Gastrocnemius medialis (tissue), 4 donors: ENCODE measurements around the gene IRS2. TPM values are rescaled to one million over a fixed set of nuclear protein-coding genes. Genes with fewer than 3 reads are reported as not detected.
A peak's percentile ranks its signal among the peaks of the same experiment; 100 is the strongest.

Source experiments
- ATAC-seq, 2 donors: fragments of 150-250 bp; one replicate each; pipeline ENCODE4 v1.9.1; 2016
- DNase-seq, 2 donors: peaks; one replicate each; pipeline ENCODE4 v3.0.0-alpha.2; 2019
- H3K27ac ChIP-seq, 4 donors: fragments of 200-600 bp; sonication (generic); 1 replicate in 1 of 4; 2 replicates in 3 of 4; pipeline ENCODE4 v1.5.1; 2016 to 2018; ENCODE audit warnings: mild to moderate bottlenecking in 2 of 4, moderate library complexity in 1 of 4
- H3K27me3 ChIP-seq, 3 donors: fragments of 200-600 bp; sonication (generic) in 2 of 3; 1 replicate in 1 of 3; 2 replicates in 2 of 3; pipeline versions ENCODE4 v1.5.1 to v1.6.0; 2016 to 2019; ENCODE audit warnings: mild to moderate bottlenecking in 1 of 3, moderate library complexity in 1 of 3
- H3K36me3 ChIP-seq, 2 donors: fragments of 200-600 bp; sonication (generic) in 1 of 2; one replicate each; pipeline ENCODE4 v1.5.1; 2017 to 2018
- H3K4me1 ChIP-seq, 2 donors: fragments of 200-600 bp; sonication (generic) in 1 of 2; one replicate each; pipeline ENCODE4 v1.5.1; 2016 to 2017; ENCODE audit warnings: mild to moderate bottlenecking in 2 of 2
- H3K4me3 ChIP-seq, 4 donors: fragments of 200-600 bp; sonication (generic) in 3 of 4; 1 replicate in 1 of 4; 2 replicates in 3 of 4; pipeline ENCODE4 v1.5.1; 2016 to 2019; ENCODE audit warnings: mild to moderate bottlenecking in 2 of 4
- H3K9me3 ChIP-seq, 3 donors: fragments of 200-600 bp; sonication (generic) in 2 of 3; 1 replicate in 1 of 3; 2 replicates in 2 of 3; pipeline ENCODE4 v1.5.1; 2016 to 2019
- CTCF ChIP-seq, 5 experiments: fragments of 450-650 bp in 3 of 5; fragments of 200-600 bp in 2 of 5; sonication (generic) in 2 of 5; IDR thresholded peaks in 4 of 5; conservative IDR thresholded peaks in 1 of 5; 1 replicate in 4 of 5; 2 replicates in 1 of 5; pipeline ENCODE4 v1.5.1; 2016 to 2019; ENCODE audit warnings: antibody characterized with exemption in 5 of 5, mild to moderate bottlenecking in 3 of 5, moderate library complexity in 3 of 5
- POLR2A ChIP-seq, 2 donors: fragments of 450-650 bp; IDR thresholded peaks; one replicate each; pipeline ENCODE4 v1.6.1; 2017; ENCODE audit warnings: antibody characterized with exemption in 2 of 2, mild to moderate bottlenecking in 2 of 2, moderate library complexity in 2 of 2
- in situ Hi-C, 4 donors: fragments of 200-750 bp; cut with MboI; loops; one replicate each; pipeline versions ENCODE4 v1.15.0 to v1.8.0; 2017; ENCODE audit warnings: low sequenced_read_pairs in 4 of 4
- intact Hi-C: fragments of 100-400 bp; cut with DNase I; formaldehyde crosslinking; loops from one replicate; pipeline ENCODE4 v1.15.1; 2023; ENCODE audit warnings: low total_unique reads
- total RNA-seq, 4 donors: library from RNA; depleted of rRNA; stranded (reverse); fragments of >200 nt; gene quantifications; one replicate each; pipeline versions ENCODE4 v1.1.0 to v1.2.3, GENCODE V29; 2016

IRS2 gene, protein sequence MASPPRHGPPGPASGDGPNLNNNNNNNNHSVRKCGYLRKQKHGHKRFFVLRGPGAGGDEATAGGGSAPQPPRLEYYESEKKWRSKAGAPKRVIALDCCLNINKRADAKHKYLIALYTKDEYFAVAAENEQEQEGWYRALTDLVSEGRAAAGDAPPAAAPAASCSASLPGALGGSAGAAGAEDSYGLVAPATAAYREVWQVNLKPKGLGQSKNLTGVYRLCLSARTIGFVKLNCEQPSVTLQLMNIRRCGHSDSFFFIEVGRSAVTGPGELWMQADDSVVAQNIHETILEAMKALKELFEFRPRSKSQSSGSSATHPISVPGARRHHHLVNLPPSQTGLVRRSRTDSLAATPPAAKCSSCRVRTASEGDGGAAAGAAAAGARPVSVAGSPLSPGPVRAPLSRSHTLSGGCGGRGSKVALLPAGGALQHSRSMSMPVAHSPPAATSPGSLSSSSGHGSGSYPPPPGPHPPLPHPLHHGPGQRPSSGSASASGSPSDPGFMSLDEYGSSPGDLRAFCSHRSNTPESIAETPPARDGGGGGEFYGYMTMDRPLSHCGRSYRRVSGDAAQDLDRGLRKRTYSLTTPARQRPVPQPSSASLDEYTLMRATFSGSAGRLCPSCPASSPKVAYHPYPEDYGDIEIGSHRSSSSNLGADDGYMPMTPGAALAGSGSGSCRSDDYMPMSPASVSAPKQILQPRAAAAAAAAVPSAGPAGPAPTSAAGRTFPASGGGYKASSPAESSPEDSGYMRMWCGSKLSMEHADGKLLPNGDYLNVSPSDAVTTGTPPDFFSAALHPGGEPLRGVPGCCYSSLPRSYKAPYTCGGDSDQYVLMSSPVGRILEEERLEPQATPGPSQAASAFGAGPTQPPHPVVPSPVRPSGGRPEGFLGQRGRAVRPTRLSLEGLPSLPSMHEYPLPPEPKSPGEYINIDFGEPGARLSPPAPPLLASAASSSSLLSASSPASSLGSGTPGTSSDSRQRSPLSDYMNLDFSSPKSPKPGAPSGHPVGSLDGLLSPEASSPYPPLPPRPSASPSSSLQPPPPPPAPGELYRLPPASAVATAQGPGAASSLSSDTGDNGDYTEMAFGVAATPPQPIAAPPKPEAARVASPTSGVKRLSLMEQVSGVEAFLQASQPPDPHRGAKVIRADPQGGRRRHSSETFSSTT (N-terminal part only)
- 10 to 100 TPM; 23.8 to 65.6 (median 28.7) TPM for total RNA-seq

- Histone ChIP-seq H3K36me3 (peaks cover 0 to 9% of the 10 kb centered on the region in 2 donors), H3K4me1 (peaks cover 0 to 21% of the 10 kb centered on the region in 2 donors), H3K27me3 (peaks cover 0 to 3% (median 0%) of the 10 kb centered on the region in 3 donors), H3K27ac (peak within 1 kb of the TSS; percentile 85 to 94 (median 89)), H3K9me3 (no peaks in the 10 kb centered on the region), H3K4me3 (peak within 1 kb of the TSS; percentile 74 to 86 (median 82))
- in situ Hi-C loops: loop anchor here (25.0 kb wide), 4 partner anchors 326 to 1574 kb away; partner anchors contain the start of genes ABHD13 (in 1 of the 4) and LIG4 (in 1 of the 4)
- no peak for TF ChIP-seq CTCF (IDR thresholded peaks at IDR 0.05 in 4 of 5, conservative IDR thresholded peaks at IDR 0.05 in 1 of 5)
- TF ChIP-seq POLR2A (IDR thresholded peaks at IDR 0.05): peak; percentile 99
- intact Hi-C loops: loop anchor here (1.0 to 10.0 kb wide), 4 partner anchors 221 to 1572 kb away; partner anchors contain the start of genes ABHD13, ING1 and LIG4
- peak; percentile 94 to 95 for DNase-seq
- ATAC-seq: peak; percentile 83 to 87
Observed at GRCh38 chr13:109786457-109787134, at the start of gene IRS2. Gene IRS2, minus strand, starts transcription at chr13:109786583. Its CDS starts 530 bp downstream, at chr13:109786053.

DNA sequence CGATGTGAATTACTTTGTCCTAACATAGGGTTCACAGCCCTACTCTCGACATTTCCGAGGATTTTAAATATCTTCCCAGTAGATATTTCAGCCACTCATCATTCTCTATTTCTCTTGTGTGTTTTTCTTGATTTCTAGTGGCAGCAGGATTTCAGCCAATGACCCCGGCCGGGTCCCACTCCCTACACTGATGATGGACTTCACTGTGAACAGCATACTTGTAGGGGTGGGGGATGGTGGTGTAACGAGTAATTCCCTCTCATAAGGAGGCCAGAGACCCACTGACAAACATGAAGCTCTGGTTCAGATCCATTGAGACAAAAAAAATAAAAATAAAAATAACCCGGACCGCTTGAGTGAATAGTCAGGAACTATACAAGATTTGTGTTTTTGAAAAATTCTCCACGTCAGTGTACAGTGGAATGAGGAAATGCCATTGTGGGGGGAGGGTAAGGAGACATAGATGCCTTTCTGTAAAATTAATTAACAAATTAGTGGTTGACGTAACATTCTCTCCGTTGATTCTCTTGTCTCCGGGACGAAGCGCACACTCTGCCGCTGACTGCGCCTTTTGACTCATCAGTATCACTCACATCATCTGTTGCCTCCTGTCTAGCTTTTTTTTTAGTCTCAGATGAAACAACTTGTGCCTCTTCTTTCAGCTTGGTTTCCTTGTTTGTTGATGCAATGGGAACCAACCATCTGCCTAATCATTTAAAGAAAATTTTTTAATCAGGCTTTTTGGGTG lies 48.8 kb upstream of the IRS2 start:
- Histone ChIP-seq H3K4me3 (no peak overlapping the region), H3K27me3 (no peaks in the 10 kb centered on the region), H3K4me1 (peaks cover 0 to 3% of the 10 kb centered on the region in 2 donors), H3K27ac (no peak overlapping the region), H3K36me3 (no peaks in the 10 kb centered on the region), H3K9me3 (no peaks in the 10 kb centered on the region)
- ATAC-seq (no peak), DNase-seq (no peak)
- TF ChIP-seq CTCF (IDR thresholded peaks at IDR 0.05 in 4 of 5, conservative IDR thresholded peaks at IDR 0.05 in 1 of 5) (no peak), POLR2A (IDR thresholded peaks at IDR 0.05) (no peak)
- intact Hi-C loops (no loop called here), in situ Hi-C loops (no loop called here)

GRCh38 chr13:109833940-109834339 lies 47.6 kb upstream of the IRS2 start:
- H3K4me3 ChIP-seq: no peak overlapping the region
- H3K9me3 ChIP-seq: no peaks in the 10 kb centered on the region
- intact Hi-C loops (no loop called here), in situ Hi-C loops (no loop called here)
- H3K27ac ChIP-seq: no peak overlapping the region
- no peaks in the 10 kb centered on the region for H3K27me3 ChIP-seq
- DNase-seq (no peak), ATAC-seq (no peak)
- H3K36me3 ChIP-seq: no peaks in the 10 kb centered on the region
- no peak for TF ChIP-seq CTCF (IDR thresholded peaks at IDR 0.05 in 4 of 5, conservative IDR thresholded peaks at IDR 0.05 in 1 of 5)
- no peak for TF ChIP-seq POLR2A (IDR thresholded peaks at IDR 0.05)
- H3K4me1 ChIP-seq: no peaks in the 10 kb centered on the region
